Stromal cell of bone marrow (primary cell): ENCODE data around the gene EP400.
"Not testable (repeated sequence)": the region's sequence is repeated elsewhere in the genome, so short reads cannot be mapped to it uniquely, and the experiment has no call there.

ENCODE experiments used
- DNase-seq: peaks from one replicate; pipeline ENCODE4 v3.0.0-alpha.2; 2012; ENCODE audit warnings: low read depth

EP400 gene

DNA sequence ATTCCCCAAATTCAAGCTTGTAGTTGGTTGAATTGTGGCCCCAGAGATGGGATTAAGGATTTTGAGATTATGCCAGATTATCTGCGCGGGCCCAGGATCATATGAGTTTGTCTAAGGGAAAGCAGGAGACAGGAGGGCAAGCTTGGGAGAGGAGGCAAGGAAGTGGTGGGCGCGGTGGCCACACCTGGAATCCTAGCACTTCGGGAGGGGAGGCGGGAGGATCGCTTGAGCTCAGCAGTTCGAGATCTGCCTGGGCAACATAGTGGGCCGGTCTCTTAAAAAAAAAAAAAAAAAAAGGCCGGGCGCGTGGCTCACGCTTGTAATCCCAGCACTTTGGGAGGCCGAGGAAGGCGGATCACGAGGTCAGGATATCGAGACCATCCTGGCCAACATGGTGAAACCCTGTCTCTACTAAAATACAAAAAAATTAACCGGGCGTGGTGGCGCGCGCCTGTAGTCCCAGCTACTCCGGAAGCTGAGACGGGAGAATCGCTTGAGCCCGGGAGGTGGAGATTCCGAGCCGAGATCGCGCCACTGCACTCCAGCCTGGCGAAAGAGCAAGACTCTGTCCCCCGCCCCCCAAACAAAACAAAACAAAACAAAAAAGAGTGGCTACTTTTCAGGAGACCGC, 21.5 kb upstream of the EP400 start:
- DNase-seq: no peak

DNA sequence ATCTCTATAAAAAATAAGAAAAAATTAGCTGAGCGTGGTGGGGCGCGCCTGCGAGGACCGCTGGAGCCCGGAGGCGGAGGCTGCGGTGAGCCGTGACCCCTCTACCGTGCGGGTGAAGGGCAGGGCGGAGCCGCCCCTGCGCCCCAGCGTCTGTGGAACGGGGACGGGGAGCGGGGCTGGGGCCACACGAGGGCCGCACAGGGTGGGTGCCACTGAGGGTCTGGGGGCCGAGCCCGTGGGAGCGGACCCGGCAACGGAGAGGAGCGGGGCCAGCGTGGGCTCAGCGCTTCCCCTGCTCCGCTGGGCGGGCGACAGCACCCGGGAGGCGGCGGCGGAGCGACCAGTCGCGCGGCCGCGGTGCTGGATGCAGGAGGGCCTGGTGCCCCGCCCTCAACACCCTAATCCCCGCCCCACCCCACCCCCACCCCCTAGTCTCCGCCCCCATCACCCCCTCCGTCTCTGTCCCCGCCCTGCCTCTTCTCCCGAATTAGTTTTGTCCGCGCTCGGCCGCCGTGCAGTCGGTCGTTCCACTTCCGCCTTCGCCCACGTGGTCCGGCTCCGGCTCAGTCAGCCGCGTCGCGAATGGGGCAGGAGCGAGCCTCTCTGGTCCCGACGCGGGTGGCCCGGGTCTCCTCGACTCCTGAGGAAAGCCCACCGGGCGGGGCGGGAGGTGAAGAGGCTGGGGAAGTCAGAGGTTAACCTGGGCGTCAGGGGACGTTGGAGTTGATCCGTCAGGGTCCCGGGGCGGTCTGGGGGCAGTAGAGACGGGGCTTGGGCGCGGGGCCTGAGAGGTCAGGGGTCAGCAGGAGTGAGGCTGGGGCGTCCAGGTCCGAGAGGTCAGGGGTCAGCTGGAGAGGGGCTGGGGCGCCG, 20.8 kb upstream of the EP400 start, which contains the start of gene PUS1:
TSS of gene PUS1 (plus strand) at position 566 of the 870 bp plus-strand sequence. CDS start 447 bp downstream, outside the sequence.
- DNase-seq: peak; percentile 88

DNA sequence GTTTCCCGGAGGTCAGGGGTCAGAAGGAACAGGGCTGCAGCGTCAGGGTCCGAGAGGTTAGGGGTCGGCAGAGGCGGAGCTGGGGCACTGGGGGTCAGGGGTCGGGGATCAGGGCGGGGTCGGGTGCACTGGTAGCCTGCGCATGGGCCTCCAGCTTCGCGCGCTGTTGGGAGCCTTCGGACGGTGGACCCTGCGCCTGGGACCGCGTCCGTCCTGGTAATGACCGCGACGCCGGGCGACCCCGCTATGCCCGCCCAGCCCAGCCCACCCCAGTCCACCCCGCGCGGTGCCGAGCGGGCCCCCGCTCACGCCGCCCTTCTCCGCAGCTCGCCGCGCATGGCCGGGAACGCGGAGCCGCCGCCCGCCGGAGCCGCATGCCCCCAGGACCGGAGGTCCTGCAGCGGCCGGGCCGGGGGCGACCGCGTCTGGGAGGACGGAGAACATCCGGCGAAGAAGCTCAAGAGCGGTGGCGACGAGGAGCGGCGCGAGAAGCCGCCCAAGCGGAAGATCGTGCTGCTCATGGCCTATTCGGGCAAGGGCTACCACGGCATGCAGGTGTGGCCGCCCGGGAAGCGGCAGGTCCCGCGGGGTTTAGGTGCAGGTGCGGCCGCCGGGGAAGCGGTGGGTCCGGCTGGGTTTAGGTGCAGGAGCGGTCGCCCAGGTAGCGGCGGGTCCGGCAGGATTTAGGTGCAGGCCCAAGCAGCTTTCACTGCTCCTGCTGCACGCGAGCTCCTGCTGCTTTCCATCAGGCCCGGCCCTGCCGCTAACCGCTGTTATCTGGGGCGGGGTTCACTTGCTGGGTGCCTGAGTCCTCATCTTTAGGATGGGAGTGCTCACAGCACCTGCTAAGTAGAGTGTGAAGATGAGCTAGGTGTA, 19.9 kb upstream of the EP400 start:
- no peak for DNase-seq

DNA sequence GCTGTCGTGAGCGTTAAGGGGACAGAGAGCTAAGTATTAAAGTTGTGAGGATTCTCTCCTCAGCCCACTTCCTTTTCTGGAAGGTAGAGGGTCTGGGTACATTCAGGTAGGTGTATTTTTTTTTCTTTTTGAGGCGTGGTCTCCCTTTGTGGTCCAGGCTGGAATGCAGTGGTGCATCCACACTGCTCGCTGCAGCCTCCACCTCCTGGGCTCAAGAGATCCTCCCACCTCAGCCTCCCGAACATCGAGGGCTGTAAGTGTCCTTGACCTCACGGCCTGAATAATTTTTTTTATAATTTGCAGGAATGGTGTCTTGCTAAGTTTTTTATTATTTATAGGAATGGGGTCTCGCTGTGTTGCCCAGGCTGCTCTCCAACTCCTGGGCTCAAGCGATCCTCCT, 19.2 kb upstream of the EP400 start:
- DNase-seq: no peak

DNA sequence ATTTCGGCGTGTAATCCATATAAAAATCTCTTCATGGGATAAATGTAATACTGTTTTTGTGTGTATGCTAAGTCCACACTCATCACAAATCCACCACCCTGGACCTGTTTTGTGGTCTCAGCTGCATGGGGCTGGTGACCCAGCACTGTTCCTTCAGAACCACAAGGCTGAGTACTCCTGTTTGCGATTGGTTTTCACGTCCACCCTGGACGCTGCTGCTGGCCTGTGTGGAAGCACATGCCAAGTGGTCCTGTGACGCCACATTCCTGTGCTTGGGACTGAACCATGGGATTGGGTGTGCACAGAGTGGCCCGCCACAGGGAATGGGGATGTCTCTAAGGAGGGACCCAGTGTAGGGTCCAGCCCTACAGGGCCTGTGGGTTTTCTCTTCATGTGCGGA, 16.4 kb upstream of the EP400 start:
- no peak for DNase-seq

DNA sequence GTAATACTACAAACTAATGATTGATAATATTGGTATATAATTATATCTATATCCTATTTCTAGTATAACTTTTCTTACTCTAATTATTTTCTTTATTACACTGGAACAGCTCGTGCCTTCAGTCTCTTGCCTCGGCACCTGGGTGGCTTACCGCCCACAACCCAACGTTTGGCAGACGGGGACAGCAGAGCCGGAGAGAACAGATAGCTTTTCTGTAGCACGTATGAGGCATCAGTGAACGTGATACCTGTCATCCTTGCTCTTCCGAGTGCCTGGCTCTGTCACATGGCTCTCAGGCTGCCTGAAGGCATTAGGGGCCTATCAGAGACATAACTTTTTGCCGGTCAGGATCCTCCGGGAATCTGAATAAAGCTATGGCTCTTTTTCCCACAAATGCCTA, 15.2 kb upstream of the EP400 start:
- no peak for DNase-seq

DNA sequence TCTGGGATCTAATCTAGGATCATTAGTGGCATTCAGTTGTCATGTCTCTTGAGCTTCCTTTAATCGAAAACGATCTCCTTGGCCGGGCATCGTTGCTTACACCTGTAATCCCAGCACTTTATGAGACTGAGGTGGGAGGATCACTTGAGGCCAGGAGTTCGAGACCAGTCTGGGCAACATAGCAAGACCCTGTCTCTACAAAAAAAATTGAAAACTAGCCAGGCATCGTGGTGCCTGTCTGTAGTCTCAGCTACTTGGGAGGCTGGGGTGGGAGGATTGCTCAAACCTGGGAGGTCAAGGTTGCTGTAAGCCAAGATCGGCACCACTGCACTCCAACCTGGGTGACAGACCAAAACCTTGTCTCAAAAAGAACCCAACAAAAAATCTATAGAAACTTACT, 11.7 kb upstream of the EP400 start:
- DNase-seq: no peak

DNA sequence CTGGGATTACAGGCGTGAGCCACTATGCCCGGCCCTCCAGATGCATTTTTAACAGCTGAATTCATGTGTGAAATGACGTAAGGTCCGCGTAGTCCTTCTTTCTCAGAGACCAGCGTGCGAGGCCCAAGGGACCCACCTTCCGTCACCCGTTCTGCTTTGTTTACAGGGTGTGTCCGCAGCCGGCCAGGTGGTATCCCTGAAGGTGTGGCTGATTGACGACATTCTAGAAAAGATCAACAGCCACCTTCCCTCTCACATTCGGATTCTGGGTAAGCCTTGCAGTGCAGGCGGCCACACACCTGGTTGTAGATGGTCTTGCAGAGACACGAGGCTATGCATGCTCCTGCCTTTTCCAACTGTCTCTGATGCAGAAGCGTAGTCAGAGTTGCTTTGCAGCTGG, 10.7 kb upstream of the EP400 start:
- DNase-seq: no peak

DNA sequence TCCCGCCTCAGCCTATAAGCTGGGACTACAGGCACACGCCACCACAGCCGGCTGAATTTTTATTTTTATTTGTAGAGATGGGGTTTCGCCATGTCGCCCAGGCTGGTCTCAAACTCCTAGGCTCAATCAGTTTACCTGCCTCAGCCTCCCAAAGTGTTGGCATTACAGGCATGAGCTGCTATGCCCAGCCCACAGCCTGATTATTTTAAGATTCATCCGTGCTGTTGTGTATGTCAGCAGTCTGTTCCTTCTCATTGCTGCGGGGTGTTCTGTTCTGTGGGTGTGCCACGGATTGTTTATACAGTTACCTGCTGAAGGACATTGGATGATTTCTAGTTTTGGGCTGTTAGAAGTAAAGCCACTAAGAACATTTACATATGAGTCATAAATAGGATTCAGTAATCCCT, 9.6 kb upstream of the EP400 start:
- DNase-seq: no peak

DNA sequence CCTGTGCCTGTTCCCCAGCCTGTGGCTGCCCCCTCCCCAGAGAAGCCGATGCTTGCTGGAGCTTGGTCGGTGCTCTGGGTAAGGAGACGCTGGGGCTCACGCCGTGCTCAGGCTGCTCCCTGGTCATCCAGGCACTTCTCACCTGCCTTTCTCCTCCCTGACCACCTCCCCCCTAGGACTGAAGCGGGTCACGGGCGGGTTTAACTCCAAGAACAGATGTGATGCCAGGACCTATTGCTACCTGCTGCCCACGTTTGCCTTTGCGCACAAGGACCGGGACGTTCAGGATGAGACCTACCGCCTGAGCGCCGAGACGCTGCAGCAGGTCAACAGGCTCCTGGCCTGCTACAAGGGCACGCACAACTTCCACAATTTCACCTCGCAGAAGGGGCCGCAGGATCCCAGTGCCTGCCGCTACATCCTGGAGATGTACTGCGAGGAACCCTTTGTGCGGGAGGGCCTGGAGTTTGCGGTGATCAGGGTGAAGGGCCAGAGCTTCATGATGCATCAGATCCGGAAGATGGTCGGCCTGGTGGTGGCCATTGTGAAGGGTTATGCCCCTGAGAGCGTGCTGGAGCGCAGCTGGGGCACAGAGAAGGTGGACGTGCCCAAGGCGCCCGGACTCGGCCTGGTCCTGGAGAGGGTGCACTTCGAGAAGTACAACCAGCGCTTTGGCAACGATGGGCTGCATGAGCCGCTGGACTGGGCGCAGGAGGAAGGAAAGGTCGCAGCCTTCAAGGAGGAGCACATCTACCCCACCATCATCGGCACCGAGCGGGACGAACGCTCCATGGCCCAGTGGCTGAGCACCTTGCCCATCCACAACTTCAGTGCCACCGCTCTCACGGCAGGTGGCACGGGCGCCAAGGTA, 8.4 kb upstream of the EP400 start:
- DNase-seq: no peak

DNA sequence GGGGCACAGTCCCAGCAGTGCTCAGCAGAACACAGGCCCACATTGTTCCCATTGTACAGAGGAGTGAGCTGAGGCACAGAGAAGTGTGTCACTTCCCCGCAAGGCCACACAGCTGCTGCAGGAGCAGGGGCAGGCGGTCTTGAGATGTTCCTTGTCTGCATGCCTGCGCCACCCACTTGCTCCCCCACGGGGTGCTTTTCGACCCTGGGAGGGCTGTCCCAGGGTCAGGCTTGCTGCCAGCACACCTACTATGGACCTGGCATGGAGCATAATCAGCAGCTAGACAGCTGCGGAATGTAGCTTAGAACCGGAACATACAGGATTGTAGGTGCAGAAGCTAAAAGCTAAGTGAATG, 7.8 kb upstream of the EP400 start:
- DNase-seq: no peak

DNA sequence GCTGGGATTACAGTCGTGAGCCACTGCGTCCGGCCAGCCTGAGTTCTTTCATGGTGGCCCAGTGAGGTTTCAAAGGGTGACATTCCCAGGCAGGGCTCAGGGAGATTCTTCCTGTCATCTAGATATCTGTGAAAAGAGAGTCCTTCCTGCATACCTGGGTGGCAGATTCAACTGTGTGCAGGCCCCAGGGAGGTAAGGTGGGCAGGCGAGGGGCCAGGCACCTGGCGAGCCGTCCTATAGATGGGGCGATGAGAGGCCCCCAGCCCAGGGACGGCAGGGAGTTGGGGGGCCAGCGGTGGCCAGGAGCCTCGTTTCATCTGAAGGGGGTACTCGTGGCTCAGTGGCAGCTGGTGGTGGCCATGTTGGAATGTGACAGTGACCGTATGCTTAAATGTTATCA, 7.1 kb upstream of the EP400 start:
- no peak for DNase-seq

DNA sequence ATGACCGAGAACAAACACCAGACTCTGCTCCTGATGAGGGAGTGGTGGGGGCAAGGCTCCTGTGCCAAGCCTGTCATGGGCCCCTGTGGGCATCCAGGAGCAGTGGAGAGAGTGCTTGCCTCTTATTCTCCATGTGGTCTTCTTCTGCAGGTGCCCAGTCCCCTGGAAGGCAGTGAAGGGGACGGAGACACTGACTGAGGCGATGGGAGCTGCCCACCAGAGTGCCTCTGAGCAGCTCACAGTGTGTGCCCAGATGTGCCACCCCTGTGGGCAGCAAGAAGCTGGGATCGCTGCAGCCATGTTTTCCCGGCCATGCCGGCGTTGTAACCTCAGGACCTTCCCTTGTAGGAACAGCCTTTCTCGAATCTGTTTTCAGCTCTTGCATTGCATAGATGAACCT, 6.4 kb upstream of the EP400 start:
- no peak for DNase-seq

DNA sequence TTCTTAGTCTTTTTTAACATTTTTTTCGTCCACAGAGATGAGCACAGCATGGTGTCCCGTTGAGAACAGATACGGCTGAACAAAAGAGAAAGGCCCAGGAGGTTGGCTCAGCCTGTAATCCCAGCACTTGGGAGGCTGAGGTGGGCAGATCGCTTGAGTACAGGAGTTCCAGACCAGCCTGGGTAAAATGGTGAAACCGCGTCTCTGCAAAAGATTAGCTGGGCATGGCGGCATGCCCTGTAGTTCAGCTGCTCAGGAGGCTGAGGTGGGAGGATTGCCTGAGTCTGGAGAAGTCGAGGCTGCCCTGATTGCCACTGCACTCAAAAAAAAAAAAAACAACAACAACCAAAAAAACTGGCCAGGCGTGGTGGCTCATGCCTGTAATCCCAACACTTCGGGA, 5.9 kb upstream of the EP400 start:
- no peak for DNase-seq

DNA sequence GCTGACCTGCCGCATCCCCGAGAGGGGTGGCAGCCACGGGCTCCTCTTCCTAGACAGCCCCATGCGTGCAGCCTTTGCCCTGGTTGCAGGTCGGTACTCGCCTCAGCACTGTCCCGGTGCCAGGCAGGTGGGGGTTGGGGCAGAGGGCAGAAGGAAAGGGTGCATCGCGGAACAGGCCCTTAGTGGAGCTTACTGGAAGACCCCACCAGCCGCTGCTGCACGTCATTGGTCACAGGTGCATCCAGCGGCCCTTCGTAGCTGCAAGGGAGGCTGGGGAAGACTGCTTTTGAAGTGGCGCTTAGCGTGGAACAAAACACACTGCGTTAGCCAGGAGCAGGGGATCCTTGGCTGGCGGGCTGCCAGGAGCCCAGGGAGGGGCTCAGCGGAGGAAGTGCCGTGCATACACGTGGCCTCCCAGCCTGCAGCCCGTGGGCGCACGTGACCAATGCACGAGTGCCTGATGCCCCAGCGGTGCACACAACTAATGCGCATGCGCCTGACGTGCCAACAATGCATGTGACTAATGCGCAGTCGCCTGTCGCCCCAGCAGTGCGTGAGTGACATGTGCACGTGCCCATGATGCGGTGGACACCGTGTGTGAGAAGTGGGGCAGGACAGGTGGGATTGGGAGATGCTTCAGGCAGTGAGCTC, 5.0 kb upstream of the EP400 start:
- no peak for DNase-seq

DNA sequence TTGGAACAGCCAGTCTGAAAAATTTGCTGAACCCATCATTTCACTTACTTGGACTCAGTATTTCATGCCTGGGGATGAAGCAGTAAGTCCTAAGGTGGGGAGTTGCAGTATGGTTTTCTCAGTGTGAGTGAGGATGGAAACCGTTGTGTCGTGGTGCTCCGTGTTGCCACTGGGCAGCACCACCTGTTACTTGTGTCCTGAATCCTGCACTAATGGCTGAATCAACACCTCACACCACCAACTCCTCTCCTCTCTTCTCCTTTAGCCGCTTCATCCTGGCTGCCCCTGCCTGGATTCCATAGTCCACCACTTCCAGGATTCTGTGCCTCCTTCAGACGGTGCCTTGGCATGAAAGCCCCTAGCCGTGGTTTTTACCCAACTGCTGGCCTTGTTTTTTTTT, 3.0 kb upstream of the EP400 start:
- no peak for DNase-seq

DNA sequence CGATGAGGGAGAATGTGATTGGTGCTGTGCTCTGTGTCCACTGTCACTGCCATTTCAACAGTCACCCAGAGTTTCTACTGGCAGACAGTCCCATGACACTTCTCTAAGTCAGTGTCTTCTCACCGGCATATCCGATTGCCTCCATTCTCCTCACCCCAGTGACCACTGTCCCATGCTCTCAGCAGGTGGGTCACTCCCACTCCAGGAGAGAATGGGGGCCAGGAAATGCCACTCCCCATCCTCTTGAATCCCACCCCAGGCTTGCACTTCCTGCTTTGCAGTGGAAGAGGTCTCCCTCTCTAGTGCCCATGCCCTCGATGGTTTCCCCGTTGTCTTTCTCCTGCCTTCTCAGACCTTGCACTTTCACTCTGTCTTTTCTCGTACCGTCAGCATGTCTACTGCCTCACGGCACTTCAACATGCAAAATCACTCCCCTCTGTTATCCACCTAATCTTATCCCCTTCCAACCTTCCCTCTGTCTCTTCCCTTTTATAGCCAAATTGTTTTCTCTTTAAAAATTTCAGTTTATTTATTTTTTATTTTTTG, 2.2 kb upstream of the EP400 start:
- DNase-seq: no peak

DNA sequence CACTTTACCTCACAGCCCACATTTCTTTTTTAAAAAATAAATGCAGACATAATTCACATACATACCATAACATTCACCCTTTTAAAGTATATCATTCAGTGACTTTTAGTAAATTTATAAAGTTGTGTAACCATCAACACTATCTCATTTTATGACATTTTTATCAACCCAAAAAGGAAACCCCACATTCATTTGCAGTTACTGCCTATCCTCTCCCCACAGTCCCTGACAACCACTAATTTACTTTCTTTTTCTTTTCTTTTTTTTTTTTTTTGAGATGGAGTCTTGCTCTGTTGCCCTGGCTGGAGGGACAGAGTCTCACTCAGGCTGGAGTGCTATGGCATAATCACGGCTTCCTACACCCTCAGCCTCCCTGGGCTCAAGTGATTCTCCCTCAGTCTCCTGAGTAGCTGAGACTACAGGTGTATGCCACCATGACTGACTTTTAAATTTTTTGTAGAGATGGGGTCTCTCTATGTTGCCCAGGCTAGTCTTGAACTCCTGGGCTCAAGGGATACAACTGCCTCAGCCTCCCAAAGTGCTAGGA, 1.5 kb upstream of the EP400 start:
- DNase-seq: no peak

DNA sequence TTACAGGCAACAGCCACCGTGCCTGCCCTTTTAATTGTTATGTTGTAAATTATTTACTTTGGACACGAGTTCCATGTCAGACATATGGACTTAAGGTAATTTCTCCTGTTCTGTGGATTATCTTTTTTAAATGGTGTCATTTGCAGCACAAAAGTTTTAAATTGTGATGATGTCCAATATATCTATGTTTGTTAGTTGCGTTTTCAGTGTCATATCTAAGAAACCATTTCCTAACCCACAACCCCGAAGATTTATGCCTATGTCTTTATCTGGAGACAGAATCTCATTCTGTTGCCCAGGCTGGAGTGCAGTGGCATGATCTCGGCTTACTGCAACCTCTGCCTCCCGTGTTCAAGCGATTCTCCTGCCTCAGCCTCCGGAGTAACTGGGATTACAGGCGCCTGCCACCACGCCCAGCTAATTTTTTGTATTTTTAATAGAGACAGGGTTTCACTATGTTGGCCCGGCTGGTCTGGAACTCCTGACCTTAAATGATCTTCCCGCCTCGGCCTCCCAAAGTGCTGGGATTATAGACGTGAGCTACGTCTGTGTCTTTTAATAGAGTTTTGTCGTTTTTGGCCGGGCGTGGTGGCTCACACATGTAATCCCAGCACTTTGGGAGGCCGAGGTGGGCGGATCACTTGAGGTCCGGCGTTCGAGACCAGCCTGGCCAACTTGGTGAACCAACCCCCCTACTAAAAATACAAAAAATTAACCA, 870 bp upstream of the EP400 start:
- not testable (repeated sequence) for DNase-seq
